Measurements from ENCODE around the gene IGLL5.

GRCh38 chr22:22890085-22890484 lies 2.5 kb downstream of the IGLL5 start:
- TF ChIP-seq RBFOX2 (IDR thresholded peaks at IDR 0.05; ENCODE audit: low read depth, low read length) (no peak), NCOR1 (IDR thresholded peaks at IDR 0.05; ENCODE audit: borderline replicate concordance, low read length) (no peak), SP1 (IDR thresholded peaks at IDR 0.05) (no peak), SP1 (CRISPR knock-in tag; IDR thresholded peaks at IDR 0.05) (no peak), ZFP1 (CRISPR knock-in tag; IDR thresholded peaks at IDR 0.05) (no peak), POLR2AphosphoS5 (IDR thresholded peaks at IDR 0.05; ENCODE audit: low read depth, low read length) (no peak), REST (IDR thresholded peaks at IDR 0.05; ENCODE audit: borderline replicate concordance in 1 of 2, low read depth in 1 of 2, low read length in 2 of 2) (no peak), EZH2 (conservative IDR thresholded peaks at IDR 0.05; ENCODE audit: low read depth, low read length) (no peak), PATZ1 (CRISPR knock-in tag; IDR thresholded peaks at IDR 0.05) (no peak), MAX (IDR thresholded peaks at IDR 0.05) (no peak), FOXJ3 (CRISPR knock-in tag; IDR thresholded peaks at IDR 0.05; ENCODE audit: borderline replicate concordance) (no peak), ZNF790 (CRISPR knock-in tag; IDR thresholded peaks at IDR 0.05; ENCODE audit: borderline replicate concordance) (no peak)
- TF ChIP-seq, protein P1, sequence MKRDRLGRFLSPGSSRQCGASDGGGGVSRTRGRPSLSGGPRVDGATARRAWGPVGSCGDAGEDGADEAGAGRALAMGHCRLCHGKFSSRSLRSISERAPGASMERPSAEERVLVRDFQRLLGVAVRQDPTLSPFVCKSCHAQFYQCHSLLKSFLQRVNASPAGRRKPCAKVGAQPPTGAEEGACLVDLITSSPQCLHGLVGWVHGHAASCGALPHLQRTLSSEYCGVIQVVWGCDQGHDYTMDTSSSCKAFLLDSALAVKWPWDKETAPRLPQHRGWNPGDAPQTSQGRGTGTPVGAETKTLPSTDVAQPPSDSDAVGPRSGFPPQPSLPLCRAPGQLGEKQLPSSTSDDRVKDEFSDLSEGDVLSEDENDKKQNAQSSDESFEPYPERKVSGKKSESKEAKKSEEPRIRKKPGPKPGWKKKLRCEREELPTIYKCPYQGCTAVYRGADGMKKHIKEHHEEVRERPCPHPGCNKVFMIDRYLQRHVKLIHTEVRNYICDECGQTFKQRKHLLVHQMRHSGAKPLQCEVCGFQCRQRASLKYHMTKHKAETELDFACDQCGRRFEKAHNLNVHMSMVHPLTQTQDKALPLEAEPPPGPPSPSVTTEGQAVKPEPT (CRISPR knock-in tag; IDR thresholded peaks at IDR 0.05; ENCODE audit: low read depth) = no peak
- TF ChIP-seq, protein P2, sequence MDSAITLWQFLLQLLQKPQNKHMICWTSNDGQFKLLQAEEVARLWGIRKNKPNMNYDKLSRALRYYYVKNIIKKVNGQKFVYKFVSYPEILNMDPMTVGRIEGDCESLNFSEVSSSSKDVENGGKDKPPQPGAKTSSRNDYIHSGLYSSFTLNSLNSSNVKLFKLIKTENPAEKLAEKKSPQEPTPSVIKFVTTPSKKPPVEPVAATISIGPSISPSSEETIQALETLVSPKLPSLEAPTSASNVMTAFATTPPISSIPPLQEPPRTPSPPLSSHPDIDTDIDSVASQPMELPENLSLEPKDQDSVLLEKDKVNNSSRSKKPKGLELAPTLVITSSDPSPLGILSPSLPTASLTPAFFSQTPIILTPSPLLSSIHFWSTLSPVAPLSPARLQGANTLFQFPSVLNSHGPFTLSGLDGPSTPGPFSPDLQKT (CRISPR knock-in tag; IDR thresholded peaks at IDR 0.05; ENCODE audit: borderline replicate concordance) = no peak
- TF ChIP-seq, protein P3, sequence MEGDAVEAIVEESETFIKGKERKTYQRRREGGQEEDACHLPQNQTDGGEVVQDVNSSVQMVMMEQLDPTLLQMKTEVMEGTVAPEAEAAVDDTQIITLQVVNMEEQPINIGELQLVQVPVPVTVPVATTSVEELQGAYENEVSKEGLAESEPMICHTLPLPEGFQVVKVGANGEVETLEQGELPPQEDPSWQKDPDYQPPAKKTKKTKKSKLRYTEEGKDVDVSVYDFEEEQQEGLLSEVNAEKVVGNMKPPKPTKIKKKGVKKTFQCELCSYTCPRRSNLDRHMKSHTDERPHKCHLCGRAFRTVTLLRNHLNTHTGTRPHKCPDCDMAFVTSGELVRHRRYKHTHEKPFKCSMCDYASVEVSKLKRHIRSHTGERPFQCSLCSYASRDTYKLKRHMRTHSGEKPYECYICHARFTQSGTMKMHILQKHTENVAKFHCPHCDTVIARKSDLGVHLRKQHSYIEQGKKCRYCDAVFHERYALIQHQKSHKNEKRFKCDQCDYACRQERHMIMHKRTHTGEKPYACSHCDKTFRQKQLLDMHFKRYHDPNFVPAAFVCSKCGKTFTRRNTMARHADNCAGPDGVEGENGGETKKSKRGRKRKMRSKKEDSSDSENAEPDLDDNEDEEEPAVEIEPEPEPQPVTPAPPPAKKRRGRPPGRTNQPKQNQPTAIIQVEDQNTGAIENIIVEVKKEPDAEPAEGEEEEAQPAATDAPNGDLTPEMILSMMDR (CRISPR knock-in tag; IDR thresholded peaks at IDR 0.05) = no peak
